Mucosa of stomach (tissue), 1 donor: ENCODE results near the gene GPR148.
A peak's percentile ranks its signal among the peaks of the same experiment; 100 is the strongest.
"Not testable (repeated sequence)": the region's sequence is repeated elsewhere in the genome, so short reads cannot be mapped to it uniquely, and the experiment has no call there.

Experiments
- H3K27me3 ChIP-seq: one replicate; pipeline ENCODE4 v1.7.0; 2013; ENCODE audit warnings: mild to moderate bottlenecking, low read length; ENCODE audit not compliant: control insufficient read depth, insufficient read depth
- H3K36me3 ChIP-seq: one replicate; pipeline ENCODE4 v1.7.0; 2013; ENCODE audit warnings: low read length; ENCODE audit not compliant: control insufficient read depth, insufficient read depth
- H3K4me1 ChIP-seq: one replicate; pipeline ENCODE4 v1.7.0; 2013; ENCODE audit warnings: mild to moderate bottlenecking, low read length; ENCODE audit not compliant: control insufficient read depth, insufficient read depth
- H3K4me3 ChIP-seq: one replicate; pipeline ENCODE4 v1.7.0; 2013; ENCODE audit warnings: low read length
- H3K9ac ChIP-seq: one replicate; pipeline ENCODE4 v1.7.0; 2013; ENCODE audit warnings: mild to moderate bottlenecking, low read length, moderate library complexity
- H3K9me3 ChIP-seq: one replicate; pipeline ENCODE4 v1.7.0; 2013; ENCODE audit warnings: mild to moderate bottlenecking, low read length, moderate library complexity; ENCODE audit not compliant: control insufficient read depth
- donor health status: Pancreatic carcinoma.

Gene GPR148

DNA sequence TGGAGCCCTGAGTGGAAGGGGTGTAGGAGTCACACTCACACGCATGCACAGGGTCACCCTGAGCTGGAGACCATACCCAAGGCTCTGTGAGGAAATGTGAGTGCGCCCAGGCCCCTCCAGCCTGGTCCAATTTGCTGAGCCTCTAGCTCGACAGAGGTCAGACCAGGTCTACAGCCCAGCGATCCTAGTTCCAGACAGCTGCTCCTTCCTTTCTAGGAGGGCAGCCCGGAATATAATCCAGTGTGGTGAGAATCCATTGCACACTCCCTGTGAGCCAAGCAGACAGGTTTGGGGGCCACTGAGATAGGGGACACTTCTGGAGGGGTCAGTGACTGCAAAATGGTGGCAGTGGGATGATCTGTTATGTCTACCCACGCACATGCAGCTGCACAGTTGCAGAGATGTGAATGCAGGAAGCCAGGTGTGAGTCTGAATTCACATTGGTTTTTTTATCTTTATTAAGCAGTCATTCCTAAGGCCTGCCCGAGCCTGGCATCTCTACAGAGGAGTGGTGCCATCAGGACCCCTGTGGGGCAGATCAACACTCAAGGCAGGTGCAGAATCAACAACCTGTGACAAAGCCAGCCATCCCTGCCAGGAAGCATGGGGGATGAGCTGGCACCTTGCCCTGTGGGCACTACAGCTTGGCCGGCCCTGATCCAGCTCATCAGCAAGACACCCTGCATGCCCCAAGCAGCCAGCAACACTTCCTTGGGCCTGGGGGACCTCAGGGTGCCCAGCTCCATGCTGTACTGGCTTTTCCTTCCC lies at the start of gene GPR148:
Gene GPR148 (plus strand): TSS at position 522 of the 768 bp plus-strand sequence. CDS start 82 bp downstream, at position 604.
- H3K27me3 ChIP-seq, result peaks cover 10% of the 10 kb centered on the region
- H3K9me3 ChIP-seq, result no peaks in the 10 kb centered on the region
- H3K36me3 ChIP-seq, result no peaks in the 10 kb centered on the region
- H3K4me3 ChIP-seq, result no peak within 1 kb of the TSS
- H3K9ac ChIP-seq, result no peak within 1 kb of the TSS
- H3K4me1 ChIP-seq, result peaks cover 22% of the 10 kb centered on the region

DNA sequence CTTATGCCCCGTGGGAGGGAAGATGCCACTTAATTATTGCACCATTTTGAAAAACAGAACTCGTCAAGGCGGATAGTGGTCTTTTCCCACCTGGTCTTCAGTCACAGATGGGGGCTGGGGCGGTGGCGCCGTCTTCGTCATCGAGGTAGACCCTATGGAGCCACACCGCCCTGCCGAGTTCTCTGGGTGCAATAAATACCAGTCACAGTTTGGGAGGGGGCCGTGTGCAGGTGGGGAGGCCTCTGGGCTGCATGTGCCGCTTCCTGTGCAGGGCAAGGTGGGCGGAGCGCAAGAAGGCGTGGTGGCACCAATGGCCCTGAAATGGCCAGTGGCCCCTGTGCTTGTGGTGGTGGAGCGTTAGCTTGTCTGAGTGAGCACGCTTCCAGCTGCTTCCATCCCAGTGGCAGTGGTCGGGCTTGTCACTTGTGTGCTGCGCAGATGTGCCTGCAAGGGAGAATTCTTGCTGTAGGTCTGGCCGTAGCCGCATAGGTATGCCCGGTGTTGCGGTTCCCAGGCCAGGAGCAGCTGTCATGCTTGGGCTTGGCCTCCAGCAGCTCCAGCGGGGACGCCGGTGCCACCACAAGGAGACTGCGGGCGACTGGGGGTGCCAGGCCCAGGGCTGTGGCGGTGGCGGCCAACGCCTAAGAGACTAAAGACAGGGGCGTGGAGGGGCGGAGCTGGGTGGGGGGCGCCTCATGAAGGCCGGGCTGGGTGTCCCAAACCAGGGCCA lies 36.7 kb upstream of the GPR148 start:
- not testable (repeated sequence) for H3K27me3 ChIP-seq, H3K4me3 ChIP-seq, H3K4me1 ChIP-seq, H3K9ac ChIP-seq, H3K36me3 ChIP-seq, H3K9me3 ChIP-seq

GRCh38 chr2:130693474-130693873 lies 35.4 kb upstream of the GPR148 start:
- not testable (repeated sequence) for H3K36me3 ChIP-seq, H3K4me1 ChIP-seq, H3K27me3 ChIP-seq, H3K4me3 ChIP-seq, H3K9ac ChIP-seq, H3K9me3 ChIP-seq

GRCh38 chr2:130703250-130703649 lies 25.6 kb upstream of the GPR148 start:
- H3K36me3 ChIP-seq, H3K4me3 ChIP-seq: not testable (repeated sequence)

GRCh38 chr2:130714795-130715194 lies 14.1 kb upstream of the GPR148 start:
- not testable (repeated sequence) for H3K9ac ChIP-seq, H3K4me3 ChIP-seq, H3K36me3 ChIP-seq, H3K4me1 ChIP-seq, H3K9me3 ChIP-seq, H3K27me3 ChIP-seq

More at GRCh38 chr2:130703250-130703649, 25.6 kb upstream of the GPR148 start:
- H3K4me1 ChIP-seq, H3K9me3 ChIP-seq, H3K27me3 ChIP-seq, H3K9ac ChIP-seq: not testable (repeated sequence)

DNA sequence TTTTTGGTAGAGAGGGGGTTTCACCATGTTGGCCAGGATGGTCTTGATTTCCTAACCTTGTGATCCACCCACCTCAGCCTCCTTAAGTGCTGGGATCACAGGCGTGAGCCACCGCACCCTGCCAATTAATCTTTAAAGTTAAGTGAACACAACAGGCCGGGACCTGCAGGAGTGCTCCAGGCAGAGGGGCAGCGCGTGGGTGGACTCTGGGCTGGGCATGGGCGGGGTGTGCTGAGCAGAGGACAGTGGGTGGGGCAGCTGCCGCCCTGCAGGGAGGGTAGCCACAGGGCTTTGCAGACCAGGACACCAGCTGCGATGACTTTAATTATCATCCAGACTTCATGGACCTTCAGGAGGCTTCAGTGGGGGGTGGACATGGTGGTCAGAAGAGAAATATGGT lies 8.8 kb upstream of the GPR148 start:
- no peak overlapping the region for H3K4me3 ChIP-seq
- H3K27me3 ChIP-seq, result peaks cover 4% of the 10 kb centered on the region
- no peak overlapping the region for H3K9ac ChIP-seq
- no peaks in the 10 kb centered on the region for H3K36me3 ChIP-seq
- H3K4me1 ChIP-seq, result no peaks in the 10 kb centered on the region
- no peaks in the 10 kb centered on the region for H3K9me3 ChIP-seq

- H3K9me3 ChIP-seq, result no peaks in the 10 kb centered on the region
- peaks cover 4% of the 10 kb centered on the region for H3K27me3 ChIP-seq
- H3K4me3 ChIP-seq, result no peak overlapping the region
- no peaks in the 10 kb centered on the region for H3K36me3 ChIP-seq
- H3K4me1 ChIP-seq, result no peaks in the 10 kb centered on the region
- no peak overlapping the region for H3K9ac ChIP-seq
Observed at GRCh38 chr2:130720528-130720927, 8.3 kb upstream of the GPR148 start.

DNA sequence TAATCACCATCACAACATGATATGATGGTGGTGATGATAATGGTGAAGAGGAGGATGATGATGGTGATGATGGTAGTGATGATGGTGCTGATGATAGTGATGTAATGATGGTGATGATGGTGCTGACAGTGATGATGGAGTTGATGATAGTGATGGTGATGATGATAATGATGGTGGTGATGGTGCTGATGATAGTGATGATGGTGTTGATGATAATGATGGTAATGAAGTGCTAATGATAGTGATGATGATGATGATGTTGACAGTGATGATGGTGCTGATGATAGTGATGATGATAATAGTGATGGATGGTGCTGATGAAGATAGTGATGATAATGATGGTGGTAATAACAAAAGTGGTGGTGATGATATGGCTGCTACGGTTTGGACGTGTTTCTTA lies 4.4 kb upstream of the GPR148 start:
- no peaks in the 10 kb centered on the region for H3K36me3 ChIP-seq
- no peaks in the 10 kb centered on the region for H3K9me3 ChIP-seq
- H3K9ac ChIP-seq, result no peak overlapping the region
- peaks cover 14% of the 10 kb centered on the region for H3K27me3 ChIP-seq
- H3K4me3 ChIP-seq, result no peak overlapping the region
- H3K4me1 ChIP-seq, result peaks cover 22% of the 10 kb centered on the region

DNA sequence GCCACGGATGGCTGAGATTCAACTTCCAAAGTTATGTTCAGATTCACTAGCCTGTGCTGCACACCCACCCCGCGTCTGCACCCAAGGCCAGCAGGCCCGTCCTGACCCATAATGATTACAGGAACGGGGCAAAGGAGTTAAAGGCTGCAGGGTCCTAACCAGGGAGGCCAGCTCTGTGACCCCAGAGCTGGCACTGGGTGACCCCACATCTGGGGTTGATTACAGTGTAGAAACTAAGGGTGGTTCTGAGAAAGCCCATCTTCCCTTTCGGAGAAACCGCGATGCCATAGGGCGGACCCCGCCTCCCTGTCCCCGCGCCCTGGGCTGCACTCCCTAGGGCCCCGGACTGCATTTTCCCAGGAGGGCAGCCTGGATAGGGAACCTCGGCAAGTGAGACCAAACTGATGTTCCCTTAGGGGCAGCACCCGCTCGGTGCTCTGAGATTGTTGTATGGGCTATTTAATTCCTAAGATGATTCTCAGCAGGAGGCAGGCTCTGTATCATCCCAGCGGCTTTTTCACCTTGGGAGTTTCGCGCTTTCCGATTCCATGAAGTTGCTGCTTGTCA lies 2.2 kb upstream of the GPR148 start:
- peaks cover 10% of the 10 kb centered on the region for H3K27me3 ChIP-seq
- peak overlapping the region; percentile 68 for H3K9ac ChIP-seq
- H3K9me3 ChIP-seq, result no peaks in the 10 kb centered on the region
- peaks cover 22% of the 10 kb centered on the region for H3K4me1 ChIP-seq
- H3K4me3 ChIP-seq, result peak overlapping the region; percentile 67
- H3K36me3 ChIP-seq, result no peaks in the 10 kb centered on the region

DNA sequence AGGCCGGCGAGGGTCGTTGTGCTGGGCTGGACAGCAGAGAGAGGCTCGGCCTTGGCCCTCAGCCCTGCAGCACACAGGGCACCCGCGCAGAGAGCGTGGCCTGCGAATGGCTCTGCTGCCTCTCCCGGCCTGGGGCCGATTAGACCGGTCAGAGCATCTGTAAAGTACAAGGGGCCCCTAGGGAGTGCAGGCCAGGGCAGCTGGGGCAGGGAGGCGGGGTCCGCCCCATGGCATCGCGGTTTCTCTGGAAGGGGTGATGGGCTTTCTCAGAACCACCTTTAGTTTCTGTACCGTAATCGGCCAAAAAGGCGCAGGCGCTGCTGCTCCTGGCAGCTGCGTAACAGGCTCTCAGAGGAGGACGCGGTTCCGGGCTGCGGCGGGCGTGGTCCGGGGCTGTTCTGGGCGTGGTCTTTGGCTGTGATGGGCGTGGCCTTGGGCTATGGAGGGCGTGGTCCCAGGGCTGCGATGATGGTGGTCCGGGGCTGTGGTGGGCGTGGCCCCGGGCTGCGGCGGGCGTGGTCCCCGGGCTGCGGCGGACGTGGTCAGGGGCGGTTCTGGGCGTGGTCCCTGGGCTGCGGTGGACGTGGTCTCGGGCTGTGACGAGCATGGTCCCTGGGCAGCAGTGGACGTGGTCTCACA lies 1.5 kb upstream of the GPR148 start:
- Histone ChIP-seq H3K27me3 (peaks cover 10% of the 10 kb centered on the region), H3K9me3 (no peaks in the 10 kb centered on the region), H3K4me3 (peak overlapping the region; percentile 67), H3K36me3 (no peaks in the 10 kb centered on the region), H3K9ac (peak overlapping the region; percentile 68), H3K4me1 (peaks cover 22% of the 10 kb centered on the region)

- H3K4me1 ChIP-seq, result peaks cover 22% of the 10 kb centered on the region
- no peaks in the 10 kb centered on the region for H3K36me3 ChIP-seq
- H3K9ac ChIP-seq, result no peak overlapping the region
- H3K27me3 ChIP-seq, result peaks cover 10% of the 10 kb centered on the region
- H3K9me3 ChIP-seq, result no peaks in the 10 kb centered on the region
- no peak overlapping the region for H3K4me3 ChIP-seq
Observed at GRCh38 chr2:130728007-130728454, 839 bp upstream of the GPR148 start.
